Cortex of kidney (tissue), 1 donor: ENCODE measurements around the gene PALB2.
"Not testable (repeated sequence)": the region's sequence is repeated elsewhere in the genome, so short reads cannot be mapped to it uniquely, and the experiment has no call there.

Source experiments
- DNase-seq: peaks from one replicate; lab custom pipeline; 2025; lab: John Stamatoyannopoulos, UW

The PALB2 gene

GRCh38 chr16:23642246-23642774 is 1.2 kb upstream of the PALB2 start:
- no peak for DNase-seq

DNA sequence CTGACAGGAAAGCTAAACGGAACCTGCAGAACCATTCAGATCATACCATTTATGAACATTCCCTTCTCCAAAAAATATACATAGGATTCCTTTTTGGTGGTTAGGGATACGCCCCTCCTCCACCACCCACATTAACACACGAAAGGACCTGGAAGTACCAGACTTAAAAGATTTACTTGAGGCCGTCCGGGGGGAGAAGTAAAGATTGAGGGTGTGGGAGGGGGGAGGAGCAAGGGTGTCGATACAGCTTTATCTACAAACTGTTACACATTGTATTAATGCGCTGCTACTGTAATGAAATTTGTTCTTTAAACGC is 537 bp downstream of the PALB2 start:
- no peak for DNase-seq

GRCh38 chr16:23635958-23636357 is 5.2 kb downstream of the PALB2 start:
- DNase-seq = no peak

GRCh38 chr16:23634461-23635036 is 6.6 kb downstream of the PALB2 start:
- no peak for DNase-seq

DNA sequence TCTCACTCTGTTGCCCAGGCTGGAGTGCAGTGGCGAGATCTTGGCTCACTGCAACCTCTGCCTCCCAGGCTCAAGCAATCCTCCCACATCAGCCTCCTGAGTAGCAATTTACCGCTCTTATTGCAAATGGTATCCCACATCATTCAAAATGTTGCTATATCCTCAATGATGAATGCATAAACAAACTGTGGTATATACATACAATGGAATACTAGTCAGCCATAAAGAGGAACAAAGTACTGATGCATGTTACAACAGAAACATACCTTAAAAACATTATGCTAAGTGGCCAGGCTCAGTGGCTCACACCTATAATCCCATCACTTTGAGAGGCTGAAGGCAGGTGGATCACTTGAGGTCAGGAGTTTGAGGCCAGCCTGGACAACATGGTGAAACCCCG is 9.2 kb downstream of the PALB2 start:
- not testable (repeated sequence) for DNase-seq

- no peak for DNase-seq
Observed at GRCh38 chr16:23629516-23629915, 11.6 kb downstream of the PALB2 start.

- DNase-seq = no peak
Observed at GRCh38 chr16:23624092-23624491, 17.0 kb downstream of the PALB2 start.

DNA sequence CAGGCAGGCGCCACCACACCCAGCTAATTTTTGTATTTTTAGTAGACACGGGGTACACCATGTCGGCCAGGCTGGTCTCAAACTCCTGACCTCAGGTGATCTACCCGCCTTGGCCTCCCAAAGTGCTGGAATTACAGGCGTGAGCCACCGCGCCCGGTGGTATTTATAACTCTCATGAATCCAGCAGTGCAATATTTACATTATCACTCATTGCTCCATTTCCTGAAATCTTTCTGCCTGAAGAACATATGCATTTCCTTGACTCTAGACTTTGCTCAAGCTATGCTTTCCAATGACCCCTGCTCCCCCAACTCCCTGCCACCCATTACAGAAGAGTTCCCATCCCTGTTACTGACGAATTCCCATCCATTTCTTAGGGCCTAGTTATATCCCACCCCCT is 25.3 kb downstream of the PALB2 start:
- DNase-seq = no peak

DNA sequence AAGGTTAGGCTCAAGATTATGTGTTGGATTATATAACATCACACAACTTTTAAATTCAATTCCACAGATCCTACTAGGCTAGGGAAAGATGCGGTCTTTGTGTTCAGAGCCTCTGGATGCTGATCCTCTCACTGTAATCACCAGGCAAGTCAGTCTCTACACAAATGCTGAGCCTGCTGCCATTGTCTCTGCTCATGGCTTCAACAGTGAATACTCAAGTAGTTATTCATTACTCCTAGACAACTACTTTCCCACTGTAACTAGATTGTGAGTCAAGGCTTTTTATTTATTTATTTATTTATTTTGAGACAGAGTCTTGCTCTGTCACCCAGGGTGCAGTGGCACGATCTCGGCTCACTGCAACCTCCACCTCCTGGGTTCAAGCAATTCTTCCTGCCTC is 29.2 kb downstream of the PALB2 start:
- no peak for DNase-seq

DNA sequence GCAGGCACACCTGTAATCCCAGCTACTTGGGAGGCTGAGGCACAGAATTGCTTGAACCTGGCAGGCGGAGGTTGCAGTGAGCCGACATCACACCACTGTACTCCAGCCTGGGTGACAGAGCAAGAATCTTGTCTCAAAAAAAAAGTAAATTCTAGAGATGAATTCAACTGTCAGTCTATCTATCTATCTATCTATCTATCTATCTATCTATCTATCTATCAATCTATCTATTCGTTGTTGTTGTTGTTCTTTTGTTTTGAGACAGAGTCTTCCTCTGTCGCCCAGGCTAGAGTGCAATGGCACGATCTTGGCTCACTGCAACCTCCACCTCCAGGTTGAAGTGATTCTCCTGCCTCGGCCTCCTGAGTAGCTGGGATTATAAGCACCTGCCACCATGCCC is 30.2 kb downstream of the PALB2 start:
- not testable (repeated sequence) for DNase-seq

GRCh38 chr16:23609929-23610328 is 31.2 kb downstream of the PALB2 start:
- no peak for DNase-seq

DNA sequence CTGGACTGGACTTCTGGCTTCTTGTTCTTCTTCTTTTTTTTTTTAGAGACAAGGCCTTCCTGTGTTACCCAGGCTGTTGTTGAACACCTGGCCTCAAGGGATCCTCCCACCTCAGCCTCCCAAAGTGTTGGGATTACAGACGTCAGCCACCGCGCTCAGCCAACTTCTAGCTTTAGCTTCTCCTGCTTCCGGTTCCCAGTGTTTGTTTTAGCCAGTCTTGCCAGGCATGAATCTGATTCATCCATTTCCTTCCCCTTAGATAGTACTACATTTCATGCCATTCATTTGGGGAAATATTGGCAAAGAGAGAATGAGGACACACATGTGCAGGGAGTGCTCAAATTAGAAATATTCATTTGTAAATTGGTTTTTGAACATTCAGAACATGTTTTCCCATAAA is 32.9 kb downstream of the PALB2 start:
- no peak for DNase-seq

GRCh38 chr16:23607726-23608125 is 33.4 kb downstream of the PALB2 start:
- no peak for DNase-seq

DNA sequence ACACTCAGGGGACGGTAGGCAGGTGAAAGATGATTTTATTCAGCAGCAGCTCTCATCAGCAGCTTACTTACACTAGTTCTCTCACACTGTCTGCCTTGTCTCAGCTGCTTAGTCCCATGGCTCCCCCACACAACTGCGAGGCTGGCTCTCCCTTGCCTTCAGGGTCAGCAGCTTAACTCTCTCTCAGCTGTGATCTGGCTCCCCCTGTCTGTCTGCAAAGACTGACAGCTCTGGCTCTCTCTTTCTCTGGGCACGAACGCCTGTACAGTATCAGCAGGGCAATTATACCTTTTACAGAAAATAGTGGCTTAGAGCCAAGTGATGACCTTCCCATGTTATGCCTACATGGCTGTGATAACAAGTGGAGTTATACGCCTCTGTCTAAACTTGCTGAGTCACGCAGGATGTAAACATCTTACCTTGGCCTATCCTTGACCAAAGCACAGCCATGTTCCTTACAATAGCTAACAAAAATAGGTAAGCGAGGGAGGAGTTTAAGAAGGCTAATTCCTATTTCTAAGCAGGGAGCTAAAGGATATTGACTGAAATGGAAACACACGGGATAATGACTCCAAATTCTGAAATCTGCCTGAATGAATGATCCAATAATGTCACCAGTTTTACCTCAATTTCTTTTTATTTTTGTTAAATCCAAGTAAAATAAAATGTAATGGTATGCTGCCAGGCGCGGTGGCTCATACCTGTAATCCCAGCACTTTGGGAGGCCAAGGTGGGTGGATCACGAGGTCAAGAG is 43.9 kb downstream of the PALB2 start:
- DNase-seq = no peak

DNA sequence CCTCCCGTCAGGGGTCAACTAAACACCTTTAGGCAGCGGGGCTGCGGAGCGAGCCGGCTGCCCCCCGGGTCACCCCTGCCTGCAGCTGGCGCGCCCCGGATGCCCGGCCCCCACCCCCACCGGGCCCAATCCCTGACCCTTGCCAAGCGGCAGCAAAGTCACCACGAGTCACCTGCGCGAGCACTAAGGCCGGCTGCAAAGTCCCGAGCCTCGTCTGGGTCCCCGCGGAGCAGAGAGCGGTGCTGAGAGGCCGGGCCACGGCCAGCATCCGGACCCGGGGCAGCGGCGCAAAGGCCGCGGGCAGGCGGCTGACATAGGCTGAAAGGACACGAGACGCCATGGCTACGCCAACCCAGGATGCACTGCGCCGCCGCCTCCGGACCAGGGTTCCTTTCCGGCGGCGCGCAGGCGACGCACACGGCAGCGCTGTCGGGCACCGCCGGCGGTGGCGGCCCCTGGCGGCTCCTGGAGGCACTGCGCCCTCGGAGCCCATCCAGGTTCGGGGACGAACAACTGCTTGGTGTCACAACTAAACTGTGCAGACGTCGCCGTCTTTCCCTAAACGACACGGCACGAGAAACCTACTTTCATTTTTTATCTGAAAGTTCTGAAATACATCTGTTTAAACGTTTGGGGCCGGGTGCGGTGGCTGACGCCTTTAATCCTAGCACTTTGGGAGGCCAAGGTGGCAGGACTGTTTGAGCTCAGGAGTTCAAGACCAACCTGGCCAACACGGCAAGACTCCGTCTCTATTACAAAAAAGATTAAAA is 45.0 kb downstream of the PALB2 start, which contains the start of gene NDUFAB1:
Gene NDUFAB1, minus strand, starts transcription at position 366 of the 770 bp plus-strand sequence. Its CDS starts 26 bp downstream, at position 340.
- DNase-seq = no peak

- DNase-seq = no peak
Observed at GRCh38 chr16:23595246-23595950, 45.7 kb downstream of the PALB2 start.

- no peak for DNase-seq
Observed at GRCh38 chr16:23594186-23594585, 46.9 kb downstream of the PALB2 start.

DNA sequence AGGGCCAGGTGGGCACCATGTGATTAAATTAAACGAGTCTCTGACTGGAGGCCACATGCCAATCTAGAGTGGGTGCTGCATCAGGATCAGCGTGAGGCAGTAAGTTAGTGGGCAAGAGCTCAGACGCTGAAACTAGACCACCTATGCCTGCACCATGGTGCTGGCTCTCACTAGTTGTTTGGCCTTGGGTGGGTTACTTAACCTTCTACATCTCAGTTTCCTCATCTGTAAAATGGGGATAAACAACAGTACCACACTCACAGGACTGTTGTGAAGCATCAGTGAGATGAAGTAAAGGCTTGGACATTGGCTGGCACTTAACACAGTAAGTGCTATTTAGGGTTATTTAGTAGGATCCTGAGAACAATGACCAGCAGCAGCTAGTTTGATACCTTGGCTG is 50.9 kb downstream of the PALB2 start:
- DNase-seq = no peak

DNA sequence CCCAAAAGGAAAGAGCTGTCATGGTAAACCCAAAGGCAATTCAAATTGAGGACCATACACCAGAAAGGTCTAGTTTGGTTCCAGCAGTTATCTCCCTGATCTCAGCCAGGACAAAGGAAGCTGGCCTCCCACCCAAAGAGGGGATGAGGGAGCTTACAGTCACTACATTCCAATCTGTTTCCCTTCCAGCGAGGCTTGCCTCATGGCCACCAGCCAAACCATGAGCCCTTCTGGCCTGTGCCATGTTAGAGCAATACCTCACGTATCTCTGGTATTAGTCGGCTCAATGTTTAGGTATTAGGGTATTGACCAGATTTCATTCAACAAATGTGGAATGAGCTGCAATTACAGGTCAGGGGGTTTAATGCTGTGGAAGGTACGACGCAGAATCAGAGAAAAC is 53.4 kb downstream of the PALB2 start:
- no peak for DNase-seq

DNA sequence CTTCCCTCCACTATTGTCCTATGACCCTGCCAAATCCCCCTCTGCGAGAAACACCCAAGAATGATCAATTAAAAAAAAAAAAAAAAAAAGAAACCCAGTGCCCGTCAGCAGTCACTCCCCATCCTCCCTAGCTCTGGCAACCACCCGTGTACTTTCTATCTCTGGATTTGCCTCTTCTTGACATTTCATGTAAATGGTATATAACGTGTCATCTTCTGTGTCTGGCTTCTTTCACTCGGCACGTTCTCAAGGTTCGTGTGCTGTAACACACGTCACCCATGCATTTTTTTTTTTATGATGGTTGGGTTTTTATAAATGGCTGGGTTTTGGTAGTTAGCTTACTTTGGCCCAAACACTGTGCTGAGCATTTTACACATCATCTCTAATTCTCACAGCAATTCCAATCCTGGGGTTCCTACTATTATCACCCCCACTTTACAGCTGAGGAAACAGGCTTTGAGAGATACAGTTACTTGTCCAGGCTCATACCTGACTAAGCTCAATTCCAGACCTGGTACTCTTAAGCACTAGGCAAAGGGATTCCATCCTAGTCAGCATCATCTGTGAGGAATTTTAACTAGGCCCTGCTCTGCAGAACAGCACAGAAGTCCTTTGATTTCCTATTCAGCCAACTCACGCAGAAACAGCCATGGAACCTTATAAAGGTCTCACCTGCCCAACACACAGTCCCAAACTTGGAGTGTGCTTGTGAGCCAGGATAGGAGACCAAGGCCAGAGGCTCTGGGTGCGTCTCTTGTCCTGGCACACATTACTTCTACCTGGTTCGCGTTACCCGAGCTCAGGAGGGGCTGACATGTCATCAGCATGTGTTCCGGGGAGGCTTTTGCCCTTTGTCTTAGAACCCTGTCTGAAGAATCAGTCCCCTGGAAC is 56.7 kb downstream of the PALB2 start:
- DNase-seq = no peak

DNA sequence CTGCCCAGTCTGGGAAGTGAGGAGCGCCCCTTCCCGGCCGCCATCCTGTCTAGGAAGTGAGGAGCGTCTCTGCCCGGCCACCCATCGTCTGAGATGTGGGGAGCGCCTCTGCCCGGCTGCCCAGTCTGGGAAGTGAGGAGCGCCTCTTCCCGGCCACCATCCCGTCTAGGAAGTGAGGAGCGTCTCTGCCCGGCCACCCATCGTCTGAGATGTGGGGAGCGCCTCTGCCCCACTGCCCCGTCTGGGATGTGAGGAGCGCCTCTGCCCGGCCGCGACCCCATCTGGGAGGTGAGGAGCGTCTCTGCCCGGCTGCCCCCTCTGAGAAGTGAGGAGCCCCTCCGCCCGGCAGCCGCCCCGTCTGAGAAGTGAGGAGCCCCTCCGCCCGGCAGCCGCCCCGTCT is 57.8 kb downstream of the PALB2 start:
- not testable (repeated sequence) for DNase-seq
